NB4 (cell line): ENCODE data around the gene GDF3.
A peak's percentile ranks its signal among the peaks of the same experiment; 100 is the strongest.

ENCODE experiments used
- DNase-seq: peaks from one replicate; pipeline ENCODE4 v3.0.0; 2010; ENCODE audit warnings: low read depth
- H3K4me3 ChIP-seq: one replicate; pipeline ENCODE4 v1.5.1; 2011; ENCODE audit warnings: mild to moderate bottlenecking, low read depth, low read length, moderate library complexity
- MYC ChIP-seq: IDR thresholded peaks from 2 replicates; pipeline ENCODE4 v1.6.1; 2011; ENCODE audit warnings: low read depth, low read length
- POLR2A ChIP-seq: IDR thresholded peaks from 2 replicates; pipeline ENCODE4 v1.6.1; 2011; ENCODE audit warnings: mild to moderate bottlenecking; ENCODE audit not compliant: insufficient read length; ENCODE audit errors: extremely low read depth
- TF ChIP-seq, protein P1 (sequence below): IDR thresholded peaks from one replicate; pipeline ENCODE4 v1.5.1; 2012; ENCODE audit warnings: low read depth, low read length
- TF ChIP-seq, protein P2 (sequence below): IDR thresholded peaks from 2 replicates; pipeline ENCODE4 v1.6.1; 2011; ENCODE audit warnings: low read depth, low read length

Gene GDF3

DNA sequence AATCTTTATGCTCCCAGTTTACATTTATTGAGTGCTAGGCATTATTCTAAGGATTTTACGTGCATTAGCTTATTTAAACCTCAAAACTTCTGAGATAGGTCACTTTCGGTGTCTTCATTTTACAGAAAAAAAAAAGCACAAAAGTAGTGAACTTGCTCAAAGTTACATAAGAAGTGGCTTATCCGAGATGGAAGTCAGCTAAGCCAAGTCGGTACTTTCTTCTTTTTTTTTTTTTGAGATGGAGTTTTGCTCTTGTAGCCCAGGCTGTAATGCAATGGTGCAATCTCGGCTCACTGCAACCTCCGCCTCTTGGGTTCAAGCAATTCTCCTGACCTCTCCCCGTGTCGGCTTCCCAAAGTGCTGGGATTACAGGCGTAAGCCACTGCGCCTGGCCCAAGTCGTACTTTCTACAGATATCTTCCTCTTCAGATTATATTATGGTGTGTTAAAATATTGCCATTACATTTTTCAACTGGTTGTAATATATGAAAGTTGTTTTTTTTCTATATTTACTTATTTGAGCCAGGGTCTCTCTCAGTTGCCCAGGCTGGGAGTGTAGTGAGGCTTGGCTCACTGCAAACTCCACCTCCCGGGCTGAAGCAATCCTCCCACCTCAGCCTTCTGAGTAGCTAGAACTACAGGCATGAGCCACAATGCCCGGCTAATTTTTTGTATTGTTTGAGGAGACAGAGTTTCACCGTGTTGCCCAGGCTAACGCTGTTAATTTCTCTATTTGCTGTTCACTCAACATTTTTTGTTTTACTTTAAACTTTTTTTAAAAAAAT lies 24.6 kb upstream of the GDF3 start:
- TF ChIP-seq POLR2A (no peak), MYC (no peak)
- TF ChIP-seq, protein P1, sequence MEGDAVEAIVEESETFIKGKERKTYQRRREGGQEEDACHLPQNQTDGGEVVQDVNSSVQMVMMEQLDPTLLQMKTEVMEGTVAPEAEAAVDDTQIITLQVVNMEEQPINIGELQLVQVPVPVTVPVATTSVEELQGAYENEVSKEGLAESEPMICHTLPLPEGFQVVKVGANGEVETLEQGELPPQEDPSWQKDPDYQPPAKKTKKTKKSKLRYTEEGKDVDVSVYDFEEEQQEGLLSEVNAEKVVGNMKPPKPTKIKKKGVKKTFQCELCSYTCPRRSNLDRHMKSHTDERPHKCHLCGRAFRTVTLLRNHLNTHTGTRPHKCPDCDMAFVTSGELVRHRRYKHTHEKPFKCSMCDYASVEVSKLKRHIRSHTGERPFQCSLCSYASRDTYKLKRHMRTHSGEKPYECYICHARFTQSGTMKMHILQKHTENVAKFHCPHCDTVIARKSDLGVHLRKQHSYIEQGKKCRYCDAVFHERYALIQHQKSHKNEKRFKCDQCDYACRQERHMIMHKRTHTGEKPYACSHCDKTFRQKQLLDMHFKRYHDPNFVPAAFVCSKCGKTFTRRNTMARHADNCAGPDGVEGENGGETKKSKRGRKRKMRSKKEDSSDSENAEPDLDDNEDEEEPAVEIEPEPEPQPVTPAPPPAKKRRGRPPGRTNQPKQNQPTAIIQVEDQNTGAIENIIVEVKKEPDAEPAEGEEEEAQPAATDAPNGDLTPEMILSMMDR = no peak
- TF ChIP-seq, protein P2, sequence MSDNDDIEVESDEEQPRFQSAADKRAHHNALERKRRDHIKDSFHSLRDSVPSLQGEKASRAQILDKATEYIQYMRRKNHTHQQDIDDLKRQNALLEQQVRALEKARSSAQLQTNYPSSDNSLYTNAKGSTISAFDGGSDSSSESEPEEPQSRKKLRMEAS = no peak
- H3K4me3 ChIP-seq = no peak overlapping the region
- no peak for DNase-seq

DNA sequence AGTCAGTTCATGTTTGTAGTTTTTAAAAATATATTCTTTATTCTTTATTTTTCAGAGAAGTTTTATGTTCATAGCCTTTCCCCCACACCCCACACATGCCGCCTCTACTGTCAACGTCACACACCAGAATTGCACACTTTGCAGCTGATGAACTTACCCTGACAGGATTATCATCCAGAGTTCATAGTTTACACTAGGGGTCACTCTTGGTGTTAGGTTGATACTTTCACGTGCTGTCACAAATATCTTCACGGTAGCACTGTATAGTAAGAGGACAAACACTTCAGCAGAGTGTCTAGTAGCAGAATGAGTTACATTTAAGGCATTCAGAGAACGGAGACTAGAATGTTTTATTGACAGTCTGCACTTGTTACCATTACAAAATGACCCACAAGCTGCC lies 20.8 kb upstream of the GDF3 start:
- DNase-seq = peak; percentile 47
- no peak overlapping the region for H3K4me3 ChIP-seq

DNA sequence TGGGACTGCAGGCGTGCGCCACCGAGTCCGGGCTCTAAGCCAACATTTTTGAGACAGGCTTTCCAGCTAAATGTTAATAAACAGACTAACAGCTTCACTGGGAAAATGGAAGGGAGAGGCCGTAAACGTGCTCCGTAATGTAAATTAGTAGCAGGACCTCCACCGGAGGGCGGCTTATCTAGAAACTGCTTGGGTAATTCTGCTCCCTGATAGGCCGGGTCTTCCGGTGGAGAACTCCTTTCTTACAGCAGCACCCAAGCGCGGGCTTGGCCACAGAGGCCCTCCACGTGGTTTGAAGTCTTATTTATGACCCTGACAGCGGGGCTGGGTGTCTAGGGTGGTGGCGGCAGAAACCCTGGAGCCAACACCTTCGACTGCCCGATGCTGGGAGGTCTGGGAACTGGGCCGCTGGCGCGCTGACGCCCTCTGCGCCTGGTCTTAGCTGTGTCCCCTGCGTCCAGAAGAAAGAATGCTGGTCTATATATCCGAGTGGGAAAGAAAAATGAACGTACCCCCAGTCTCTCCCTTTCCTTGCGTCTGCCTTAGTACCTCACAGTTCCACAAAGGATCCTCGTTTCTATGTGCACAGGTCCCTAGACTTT lies 17.4 kb upstream of the GDF3 start:
- TF ChIP-seq MYC = no peak
- TF ChIP-seq, protein P1 = no peak
- no peak for TF ChIP-seq POLR2A
- no peak overlapping the region for H3K4me3 ChIP-seq
- no peak for DNase-seq

More for the DNA sequence above, 20.8 kb upstream of the GDF3 start:
- no peak for TF ChIP-seq POLR2A
- no peak for TF ChIP-seq MYC
- TF ChIP-seq, protein P2 = no peak
- TF ChIP-seq, protein P1 = no peak

DNA sequence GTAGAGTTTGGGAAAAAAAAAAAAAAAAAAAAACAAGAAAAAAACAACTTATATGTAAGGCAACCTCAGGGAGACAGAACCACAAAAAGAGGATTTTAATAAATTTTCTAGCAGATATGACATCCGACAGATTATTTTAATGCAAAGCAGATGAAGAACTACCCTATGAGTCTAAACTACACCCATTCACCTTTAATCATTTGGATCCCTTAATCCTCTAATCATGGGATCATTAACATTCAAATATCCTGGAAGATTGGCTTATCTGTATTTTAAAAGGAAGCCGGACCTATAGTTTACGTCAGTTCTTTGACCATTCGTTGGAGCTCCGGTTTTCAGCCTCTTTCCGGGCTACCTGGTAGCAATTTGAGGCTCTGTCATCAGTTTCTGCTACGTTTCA lies 15.6 kb upstream of the GDF3 start, which contains the start of gene DPPA3:
Gene DPPA3, plus strand, starts transcription at position 301 of the 400 bp plus-strand sequence. CDS start 138 bp downstream, outside the sequence.
- DNase-seq = no peak
- TF ChIP-seq MYC = no peak
- no peak for TF ChIP-seq POLR2A
- TF ChIP-seq, protein P2 = no peak
- TF ChIP-seq, protein P1 = no peak
- no peak within 1 kb of the TSS for H3K4me3 ChIP-seq

DNA sequence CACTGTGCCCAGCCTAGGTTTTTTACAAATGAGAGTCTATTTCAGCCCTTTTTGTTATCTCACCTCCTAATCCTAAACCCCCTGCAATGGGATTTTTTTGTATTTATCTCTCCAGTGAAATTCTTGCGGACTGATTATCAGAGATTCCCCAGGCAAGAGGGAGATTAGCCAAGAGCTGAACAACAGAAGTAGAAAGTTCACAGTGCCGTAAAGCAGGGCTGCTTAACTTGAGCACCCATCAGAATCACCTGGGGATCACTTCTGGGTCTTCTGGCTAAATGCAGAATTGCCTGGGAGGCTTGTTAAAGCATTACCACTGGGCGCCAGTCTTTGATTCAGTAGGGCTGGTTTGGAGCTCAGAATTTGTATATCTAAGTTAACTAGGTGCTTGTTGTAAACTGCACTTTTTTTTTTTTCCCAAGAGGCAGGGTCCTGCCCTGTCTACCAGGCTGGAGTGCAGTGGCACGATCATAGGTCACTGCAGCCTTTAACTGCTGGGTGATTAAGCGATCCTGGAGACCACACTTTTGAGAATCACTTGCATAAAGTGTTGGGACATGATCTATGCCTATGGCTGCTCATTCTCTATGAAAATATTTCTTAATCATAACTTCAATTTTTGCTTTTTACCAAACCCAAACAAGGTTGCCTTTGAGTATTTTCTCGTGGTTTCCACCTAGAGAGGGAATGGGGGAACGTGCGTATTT lies 14.5 kb upstream of the GDF3 start:
- no peak for TF ChIP-seq POLR2A
- TF ChIP-seq, protein P2 = no peak
- TF ChIP-seq, protein P1 = no peak
- no peak for DNase-seq
- no peak overlapping the region for H3K4me3 ChIP-seq
